Breast epithelium (tissue), 4 donors: Measurements from ENCODE around the gene ADCK1. TPM values are rescaled to one million over a fixed set of nuclear protein-coding genes. Genes with fewer than 3 reads are reported as not detected.

ENCODE experiments used
- DNase-seq, 2 donors: peaks; one replicate each; pipeline ENCODE4 v3.0.0-alpha.2; 2019; ENCODE audit warnings: low spot score in 2 of 2
- H3K27ac ChIP-seq, 2 donors: fragments of 200-600 bp; sonication (generic) in 1 of 2; one replicate each; pipeline ENCODE4 v1.5.1; 2016 to 2019; ENCODE audit warnings: mild to moderate bottlenecking in 1 of 2
- H3K27me3 ChIP-seq, 2 donors: fragments of 200-600 bp; sonication (generic) in 1 of 2; one replicate each; pipeline versions ENCODE4 v1.5.1 to v1.6.0; 2017 to 2019; ENCODE audit warnings: control low read depth in 1 of 2, mild to moderate bottlenecking in 1 of 2
- H3K36me3 ChIP-seq: fragments of 200-600 bp; one replicate; pipeline ENCODE4 v1.5.1; 2019
- H3K4me1 ChIP-seq, 2 donors: fragments of 200-600 bp; sonication (generic); one replicate each; pipeline ENCODE4 v1.5.1; 2016 to 2019; ENCODE audit warnings: control low read depth in 1 of 2
- H3K4me3 ChIP-seq, 3 donors: fragments of 200-600 bp; sonication (generic); 1 replicate in 2 of 3; 2 replicates in 1 of 3; pipeline ENCODE4 v1.5.1; 2016 to 2019; ENCODE audit warnings: mild to moderate bottlenecking in 3 of 3, moderate library complexity in 2 of 3
- H3K9me3 ChIP-seq, 2 donors: fragments of 200-600 bp; sonication (generic) in 1 of 2; one replicate each; pipeline ENCODE4 v1.5.1; 2016 to 2019; ENCODE audit warnings: control low read depth in 1 of 2
- CTCF ChIP-seq, 3 donors: fragments of 450-650 bp; IDR thresholded peaks; one replicate each; pipeline ENCODE4 v1.5.1; 2016 to 2017; ENCODE audit warnings: antibody characterized with exemption in 3 of 3, mild to moderate bottlenecking in 3 of 3, moderate library complexity in 3 of 3
- POLR2A ChIP-seq: fragments of 450-650 bp; IDR thresholded peaks from one replicate; pipeline ENCODE4 v1.6.1; 2016; ENCODE audit warnings: antibody characterized with exemption, mild to moderate bottlenecking, moderate library complexity
- POLR2AphosphoS5 ChIP-seq, 3 donors: sonication (generic); formaldehyde crosslinking; IDR thresholded peaks; one replicate each; pipeline ENCODE4 v1.6.1; 2017; ENCODE audit warnings: antibody characterized with exemption in 3 of 3
- intact Hi-C: fragments of 100-400 bp; cut with DNase I; formaldehyde crosslinking; loops from one replicate; pipeline ENCODE4 v1.15.1; 2023; ENCODE audit warnings: low total_unique reads
- total RNA-seq, 3 donors: library from RNA; depleted of rRNA; stranded (reverse); fragments of >200 nt; gene quantifications; one replicate each; pipeline ENCODE4 v1.1.0, GENCODE V29; 2016

The ADCK1 gene
- total RNA-seq, 3 donors from 2014 or later, result 4.6 to 8.3 (median 4.9) TPM

- H3K9me3 ChIP-seq, result no peaks in the 10 kb centered on the region
- intact Hi-C loops, result no loop called here
- H3K4me1 ChIP-seq, result no peaks in the 10 kb centered on the region
- H3K4me3 ChIP-seq, result no peak overlapping the region
- H3K27me3 ChIP-seq, result no peaks in the 10 kb centered on the region
- H3K36me3 ChIP-seq, result no peaks in the 10 kb centered on the region
- no peak for DNase-seq
- no peak for TF ChIP-seq POLR2A
- no peak for TF ChIP-seq POLR2AphosphoS5 (IDR thresholded peaks at IDR 0.05)
- no peak for TF ChIP-seq CTCF (IDR thresholded peaks at IDR 0.05)
- no peak overlapping the region for H3K27ac ChIP-seq
Measured at GRCh38 chr14:77859934-77860570, 60.1 kb downstream of the ADCK1 start.

GRCh38 chr14:77861201-77861600 is 61.3 kb downstream of the ADCK1 start:
- intact Hi-C loops, result no loop called here
- TF ChIP-seq POLR2AphosphoS5 (IDR thresholded peaks at IDR 0.05) (no peak), POLR2A (no peak), CTCF (IDR thresholded peaks at IDR 0.05) (no peak)
- no peak for DNase-seq
- Histone ChIP-seq H3K27me3 (no peaks in the 10 kb centered on the region), H3K27ac (no peak overlapping the region), H3K4me1 (no peaks in the 10 kb centered on the region), H3K9me3 (no peaks in the 10 kb centered on the region), H3K4me3 (no peak overlapping the region), H3K36me3 (no peaks in the 10 kb centered on the region)

- H3K27ac ChIP-seq, result no peak overlapping the region
- intact Hi-C loops, result no loop called here
- DNase-seq, result peak; percentile 35 to 70
Measured at GRCh38 chr14:77862154-77862786, 62.4 kb downstream of the ADCK1 start.

GRCh38 chr14:77864085-77864484 is 64.2 kb downstream of the ADCK1 start:
- intact Hi-C loops, result no loop called here
- no peak overlapping the region for H3K4me3 ChIP-seq
- no peaks in the 10 kb centered on the region for H3K9me3 ChIP-seq
- TF ChIP-seq POLR2A (no peak), POLR2AphosphoS5 (IDR thresholded peaks at IDR 0.05) (no peak), CTCF (IDR thresholded peaks at IDR 0.05) (no peak)
- H3K27me3 ChIP-seq, result no peaks in the 10 kb centered on the region
- no peak for DNase-seq
- H3K4me1 ChIP-seq, result no peaks in the 10 kb centered on the region
- no peaks in the 10 kb centered on the region for H3K36me3 ChIP-seq
- no peak overlapping the region for H3K27ac ChIP-seq

More at GRCh38 chr14:77862154-77862786, 62.4 kb downstream of the ADCK1 start:
- Histone ChIP-seq H3K36me3 (no peaks in the 10 kb centered on the region), H3K9me3 (no peaks in the 10 kb centered on the region), H3K27me3 (no peaks in the 10 kb centered on the region), H3K4me3 (no peak overlapping the region), H3K4me1 (no peaks in the 10 kb centered on the region)
- TF ChIP-seq POLR2A, result no peak
- peak; percentile 72 to 83 (median 80) for TF ChIP-seq CTCF (IDR thresholded peaks at IDR 0.05)
- no peak for TF ChIP-seq POLR2AphosphoS5 (IDR thresholded peaks at IDR 0.05)

GRCh38 chr14:77864580-77864979 is 64.7 kb downstream of the ADCK1 start:
- no peaks in the 10 kb centered on the region for H3K9me3 ChIP-seq
- H3K4me3 ChIP-seq, result no peak overlapping the region
- no peak for DNase-seq
- intact Hi-C loops, result no loop called here
- TF ChIP-seq POLR2A (no peak), POLR2AphosphoS5 (IDR thresholded peaks at IDR 0.05) (no peak), CTCF (IDR thresholded peaks at IDR 0.05) (no peak)
- H3K36me3 ChIP-seq, result no peaks in the 10 kb centered on the region
- H3K4me1 ChIP-seq, result no peaks in the 10 kb centered on the region
- no peaks in the 10 kb centered on the region for H3K27me3 ChIP-seq
- H3K27ac ChIP-seq, result no peak overlapping the region
